ENCODE results near the gene RAB26. TPM values are rescaled to one million over a fixed set of nuclear protein-coding genes. Genes with fewer than 3 reads are reported as not detected.

Gene RAB26
- total and polyA plus RNA-seq, 10 donors, result 0.26 to 7.9 (median 1.2) TPM; not detected in 1

- intact Hi-C loops (cut with DNase I; ENCODE audit: low total_unique reads), result no loop called here
- Histone ChIP-seq H3K9me3 (no peaks in the 10 kb centered on the region), H3K27ac (peak overlapping the region in 5 of 8 donors; percentile 35 to 95 (median 75)), H3K36me3 (peaks cover 0 to 41% (median 0%) of the 10 kb centered on the region in 6 donors), H3K4me1 (peaks cover 32 to 92% (median 69%) of the 10 kb centered on the region in 6 donors), H3K4me3 (no peak overlapping the region), H3K27me3 (replicated peaks in 1 of 7) (no peaks in the 10 kb centered on the region)
- 84 to 91% (median 85%) methylated on average over 14 to 15 of the region's 15 CpGs for WGBS, 5 donors
- DNase-seq, result no peak
- no peak for TF ChIP-seq POLR2A (IDR thresholded peaks at IDR 0.05)
- TF ChIP-seq POLR2AphosphoS5 (IDR thresholded peaks at IDR 0.05), result no peak
- no peak for TF ChIP-seq CTCF (IDR thresholded peaks at IDR 0.05 in 8 of 11, conservative IDR thresholded peaks at IDR 0.05 in 3 of 11)
These were observed 9.8 kb downstream of the RAB26 start for GRCh38 chr16:2158262-2158638.

- DNase-seq, result no peak
These were observed 10.9 kb downstream of the RAB26 start for GRCh38 chr16:2159175-2159838.

GRCh38 chr16:2160915-2161551 lies 12.6 kb downstream of the RAB26 start:
- 63 to 75% (median 70%) methylated on average over 17 to 20 of the region's 20 CpGs for WGBS, 5 donors
- no peak for TF ChIP-seq CTCF (IDR thresholded peaks at IDR 0.05 in 8 of 11, conservative IDR thresholded peaks at IDR 0.05 in 3 of 11)
- TF ChIP-seq POLR2AphosphoS5 (IDR thresholded peaks at IDR 0.05), result peak in 1 of 3 donors; percentile 12
- H3K4me3 ChIP-seq, result no peak overlapping the region
- DNase-seq, result no peak
- H3K4me1 ChIP-seq, result peaks cover 20 to 76% (median 52%) of the 10 kb centered on the region in 6 donors
- peak overlapping the region in 5 of 8 donors; percentile 11 to 95 (median 49) for H3K27ac ChIP-seq
- intact Hi-C loops (cut with DNase I; ENCODE audit: low total_unique reads), result no loop called here
- peaks cover 0 to 46% (median 4%) of the 10 kb centered on the region in 6 donors for H3K36me3 ChIP-seq
- H3K9me3 ChIP-seq, result no peaks in the 10 kb centered on the region
- no peaks in the 10 kb centered on the region for H3K27me3 ChIP-seq (replicated peaks in 1 of 7)

More at GRCh38 chr16:2159175-2159838, 10.9 kb downstream of the RAB26 start:
- Histone ChIP-seq H3K27me3 (replicated peaks in 1 of 7) (no peaks in the 10 kb centered on the region), H3K4me3 (peak overlapping the region in 1 of 8 donors; percentile 39), H3K27ac (peak overlapping the region in 7 of 8 donors; percentile 3 to 95 (median 60)), H3K36me3 (peaks cover 0 to 39% (median 0%) of the 10 kb centered on the region in 6 donors), H3K4me1 (peaks cover 22 to 85% (median 60%) of the 10 kb centered on the region in 6 donors), H3K9me3 (no peaks in the 10 kb centered on the region)
- peak in 2 of 3 donors; percentile 11 to 34 for TF ChIP-seq POLR2AphosphoS5 (IDR thresholded peaks at IDR 0.05)
- TF ChIP-seq POLR2A (IDR thresholded peaks at IDR 0.05), result no peak
- TF ChIP-seq CTCF (IDR thresholded peaks at IDR 0.05 in 8 of 11, conservative IDR thresholded peaks at IDR 0.05 in 3 of 11), result no peak
- intact Hi-C loops (cut with DNase I; ENCODE audit: low total_unique reads), result no loop called here
- 71 to 91% (median 78%) methylated on average over 17 to 24 of the region's 24 CpGs for WGBS, 5 donors

GRCh38 chr16:2161911-2162310 lies 13.5 kb downstream of the RAB26 start:
- Histone ChIP-seq H3K4me1 (peaks cover 17 to 73% (median 43%) of the 10 kb centered on the region in 6 donors), H3K27me3 (replicated peaks in 1 of 7) (no peaks in the 10 kb centered on the region), H3K27ac (peak overlapping the region in 2 of 8 donors; percentile 28 to 95), H3K4me3 (no peak overlapping the region), H3K36me3 (peaks cover 0 to 55% (median 13%) of the 10 kb centered on the region in 6 donors), H3K9me3 (no peaks in the 10 kb centered on the region)
- DNase-seq, result no peak
- 92 to 98% (median 96%) methylated on average over 10 of the region's 10 CpGs for WGBS, 5 donors
- TF ChIP-seq POLR2A (IDR thresholded peaks at IDR 0.05) (no peak), CTCF (IDR thresholded peaks at IDR 0.05 in 8 of 11, conservative IDR thresholded peaks at IDR 0.05 in 3 of 11) (no peak), POLR2AphosphoS5 (IDR thresholded peaks at IDR 0.05) (no peak)
- intact Hi-C loops (cut with DNase I; ENCODE audit: low total_unique reads), result no loop called here
